HepG2 (cell line): ENCODE data around the gene ANKRD60. TPM values are rescaled to one million over a fixed set of nuclear protein-coding genes. Genes with fewer than 3 reads are reported as not detected.

ENCODE experiments used
- ATAC-seq: fragments of 200-7000 bp; cut with Tn5 transposase; 3 replicates; pipeline ENCODE4 v1.9.1; 2020; ENCODE audit warnings: mild to moderate bottlenecking, moderate library complexity
- BruUV-seq: library from RNA; stranded (reverse); fragments of 400-500 nt; replicated peaks from 2 replicates; lab custom pipeline; 2021; lab: Mats Ljungman, UMichigan
- CTCF ChIA-PET: fragments of 300-600 bp; formaldehyde crosslinking; extraction: SDS; loops from one replicate; lab custom pipeline; 2021; ENCODE audit warnings: low total read pairs, inconsistent platforms, low intra/inter-chr PET ratio; lab: Yijun Ruan, JAX
- POLR2A ChIA-PET: fragments of 350-600 bp; sonication (Branson Sonifier 250); formaldehyde crosslinking; loops from one replicate; lab custom pipeline; 2020; ENCODE audit warnings: antibody characterized with exemption, inconsistent platforms; lab: Yijun Ruan, JAX
- DNase-seq: peaks from one replicate; pipeline ENCODE4 v3.0.0-alpha.2; 2015; ENCODE audit warnings: low spot score
- FAIRE-seq: peaks from 3 replicates; lab custom pipeline; 2011; peaks lifted over from hg19 to GRCh38; lab: Jason Lieb, UNC
- H2AFZ ChIP-seq: one replicate; pipeline ENCODE4 v1.6.1; 2011; ENCODE audit warnings: low read length, inconsistent platforms
- H3K27ac ChIP-seq: fragments of 300-600 bp; 3 replicates; pipeline ENCODE4 v1.8.0; 2011; ENCODE audit warnings: mixed run types, mild to moderate bottlenecking, mixed read lengths, low read length, inconsistent platforms; ENCODE audit not compliant: insufficient read depth; ENCODE audit errors: extremely low read length
- H3K27me3 ChIP-seq, 2 experiments: fragments of 200-600 bp in 1 of 2; 2 replicates in 1 of 2; 3 replicates in 1 of 2; pipeline versions ENCODE4 v1.6.0 to v1.8.0; 2011; ENCODE audit warnings: low read length in 2 of 2, mild to moderate bottlenecking in 2 of 2, moderate library complexity in 2 of 2, inconsistent platforms in 1 of 2; ENCODE audit not compliant: insufficient read depth in 2 of 2, control insufficient read depth in 1 of 2
- H3K36me3 ChIP-seq, 2 experiments: fragments of 200-600 bp in 1 of 2; replicated peaks in 1 of 2; 2 replicates in 1 of 2; 3 replicates in 1 of 2; pipeline versions ENCODE4 v1.5.1 to v1.8.0; 2011; ENCODE audit warnings: low read length in 2 of 2, inconsistent platforms in 1 of 2; ENCODE audit not compliant: insufficient read depth in 2 of 2, control insufficient read depth in 1 of 2
- H3K4me1 ChIP-seq: 2 replicates; pipeline ENCODE4 v1.5.1; 2012; ENCODE audit warnings: low read length, inconsistent platforms; ENCODE audit not compliant: insufficient read depth
- H3K4me2 ChIP-seq: 2 replicates; pipeline ENCODE4 v1.6.0; 2011; ENCODE audit warnings: low read depth, low read length, inconsistent platforms
- H3K4me3 ChIP-seq, 3 experiments: fragments of 200-600 bp in 1 of 3; sonication (generic), shearing (Covaris generic) in 1 of 3; replicated peaks in 1 of 3; 2 replicates each; pipeline ENCODE4 v1.5.1; 2011 to 2016; ENCODE audit warnings: low read length in 3 of 3, inconsistent platforms in 2 of 3, low read depth in 2 of 3, mild to moderate bottlenecking in 2 of 3, control low read depth in 1 of 3, mixed read lengths in 1 of 3; ENCODE audit not compliant: insufficient read depth in 1 of 3
- H3K79me2 ChIP-seq: one replicate; pipeline ENCODE4 v1.6.1; 2011; ENCODE audit warnings: low read length, inconsistent platforms; ENCODE audit not compliant: insufficient read depth
- H3K9ac ChIP-seq: 2 replicates; pipeline ENCODE4 v1.6.0; 2011; ENCODE audit warnings: mild to moderate bottlenecking, low read depth, low read length, inconsistent platforms; ENCODE audit not compliant: insufficient read depth
- H3K9me3 ChIP-seq: 2 replicates; pipeline ENCODE4 v1.5.1; 2012; ENCODE audit warnings: mild to moderate bottlenecking, low read length
- H4K20me1 ChIP-seq: 2 replicates; pipeline ENCODE4 v1.6.0; 2011; ENCODE audit warnings: inconsistent platforms, mild to moderate bottlenecking, low read length, moderate library complexity; ENCODE audit not compliant: insufficient read depth
- ATF7 ChIP-seq, 2 experiments: fragments of 450-650 bp in 1 of 2; sonication (generic) in 1 of 2; formaldehyde crosslinking in 1 of 2; IDR thresholded peaks; 2 replicates each; pipeline versions ENCODE4 v1.4.0 to v1.6.1; 2016 to 2020; ENCODE audit warnings: antibody characterized with exemption in 1 of 2, mild to moderate bottlenecking in 1 of 2, missing genetic modification reagents in 1 of 2
- HOXA3 ChIP-seq: sonication (generic); formaldehyde crosslinking; IDR thresholded peaks from 2 replicates; pipeline ENCODE4 v1.5.0; 2020; ENCODE audit warnings: missing genetic modification reagents
- HOXA7 ChIP-seq: sonication (generic); formaldehyde crosslinking; IDR thresholded peaks from 2 replicates; pipeline ENCODE4 v1.8.1; 2022; ENCODE audit warnings: mild to moderate bottlenecking, missing genetic modification reagents, moderate library complexity
- MEIS2 ChIP-seq: sonication (generic); formaldehyde crosslinking; IDR thresholded peaks from 2 replicates; pipeline ENCODE4 v1.9.0; 2021; ENCODE audit warnings: mild to moderate bottlenecking, missing genetic modification reagents
- NFKB2 ChIP-seq: sonication (generic); formaldehyde crosslinking; IDR thresholded peaks from 2 replicates; pipeline ENCODE4 v1.4.0; 2020; ENCODE audit warnings: missing genetic modification reagents, borderline replicate concordance
- PHF8 ChIP-seq: sonication (generic); formaldehyde crosslinking; IDR thresholded peaks from 2 replicates; pipeline ENCODE4 v1.5.0; 2020; ENCODE audit warnings: missing genetic modification reagents
- POGZ ChIP-seq: sonication (generic); formaldehyde crosslinking; IDR thresholded peaks from 2 replicates; pipeline ENCODE4 v1.4.0; 2020; ENCODE audit warnings: mild to moderate bottlenecking, missing genetic modification reagents
- SOX13 ChIP-seq, 3 experiments: fragments of 450-650 bp in 1 of 3; sonication (generic) in 1 of 3; formaldehyde crosslinking in 1 of 3; IDR thresholded peaks in 2 of 3; conservative IDR thresholded peaks in 1 of 3; 2 replicates each; pipeline versions ENCODE4 v1.5.0 to v1.6.1; 2016 to 2020; ENCODE audit warnings: antibody characterized with exemption in 1 of 3, mild to moderate bottlenecking in 1 of 3, missing compliant biosample characterization in 1 of 3, missing genetic modification reagents in 1 of 3, moderate library complexity in 1 of 3
- TAF1 ChIP-seq: sonication (generic); formaldehyde crosslinking; IDR thresholded peaks from 2 replicates; pipeline ENCODE4 v1.4.0; 2020; ENCODE audit warnings: missing genetic modification reagents
- ZNF121 ChIP-seq: sonication (generic); formaldehyde crosslinking; IDR thresholded peaks from 2 replicates; pipeline ENCODE4 v1.5.0; 2020; ENCODE audit warnings: mild to moderate bottlenecking, missing genetic modification reagents
- ZNF205 ChIP-seq: IDR thresholded peaks from 2 replicates; pipeline ENCODE4 v1.6.1; 2018; ENCODE audit warnings: missing biosample characterization, missing genetic modification reagents
- ZNF724P ChIP-seq: sonication (generic); formaldehyde crosslinking; IDR thresholded peaks from 2 replicates; pipeline ENCODE4 v1.8.0; 2022; ENCODE audit warnings: missing genetic modification reagents, borderline replicate concordance
- ZNF788 ChIP-seq: sonication (generic); formaldehyde crosslinking; IDR thresholded peaks from 2 replicates; pipeline ENCODE4 v1.5.0; 2020; ENCODE audit warnings: mild to moderate bottlenecking, missing genetic modification reagents, borderline replicate concordance
- WGBS: methylation state at CpG from one replicate; pipeline ENCODE4 v1.1.6; 2017; ENCODE audit warnings: low lambda C conversion rate; 5-methylcytosine and 5-hydroxymethylcytosine counted together
- in situ Hi-C: cut with HindIII; loops from 2 replicates; pipeline ENCODE4 v1.10.0; 2017; ENCODE audit warnings: low pct_unique_long_range_greater_than_20kb; ENCODE audit not compliant: extremely low pct_ligation_motif_present
- intact Hi-C: fragments of 100-400 bp; cut with micrococcal nuclease; formaldehyde crosslinking; loops from one replicate; pipeline ENCODE4 v1.10.0; 2022; ENCODE audit not compliant: unreplicated experiment
- polyA plus RNA-seq, 8 experiments: library from polyadenylated mRNA; depleted of rRNA in 3 of 8; stranded (reverse) in 7 of 8; unstranded in 1 of 8; fragments of >200 nt; fragmentation: Illumina TruSeq in 4 of 8; extraction: Trizol in 4 of 8; gene quantifications; 2 replicates each; pipeline versions ENCODE4 v1.2.1 to v1.2.3, GENCODE V29; 2011 to 2016; ENCODE audit warnings: low read depth in 4 of 8, missing spikeins in 1 of 8, mixed read lengths in 1 of 8; ENCODE audit not compliant: insufficient read depth in 1 of 8
- total RNA-seq, 5 experiments: library from RNA; depleted of rRNA; stranded (reverse); fragments of >200 nt; fragmentation: Illumina TruSeq; extraction: Trizol; gene quantifications; 2 replicates each; pipeline ENCODE4 v1.2.3, GENCODE V29; 2016; ENCODE audit warnings: low read depth in 1 of 5
- TF ChIP-seq, protein P1 (sequence below): sonication (generic); formaldehyde crosslinking; IDR thresholded peaks from 2 replicates; pipeline ENCODE4 v1.5.1; 2020; ENCODE audit warnings: missing genetic modification reagents, mild to moderate bottlenecking, borderline replicate concordance

The ANKRD60 gene
- total and polyA plus RNA-seq, 2 of the 13 experiments (the other 11 are each of a cell fraction or from before 2014, with no cell fraction given), result not detected

DNA sequence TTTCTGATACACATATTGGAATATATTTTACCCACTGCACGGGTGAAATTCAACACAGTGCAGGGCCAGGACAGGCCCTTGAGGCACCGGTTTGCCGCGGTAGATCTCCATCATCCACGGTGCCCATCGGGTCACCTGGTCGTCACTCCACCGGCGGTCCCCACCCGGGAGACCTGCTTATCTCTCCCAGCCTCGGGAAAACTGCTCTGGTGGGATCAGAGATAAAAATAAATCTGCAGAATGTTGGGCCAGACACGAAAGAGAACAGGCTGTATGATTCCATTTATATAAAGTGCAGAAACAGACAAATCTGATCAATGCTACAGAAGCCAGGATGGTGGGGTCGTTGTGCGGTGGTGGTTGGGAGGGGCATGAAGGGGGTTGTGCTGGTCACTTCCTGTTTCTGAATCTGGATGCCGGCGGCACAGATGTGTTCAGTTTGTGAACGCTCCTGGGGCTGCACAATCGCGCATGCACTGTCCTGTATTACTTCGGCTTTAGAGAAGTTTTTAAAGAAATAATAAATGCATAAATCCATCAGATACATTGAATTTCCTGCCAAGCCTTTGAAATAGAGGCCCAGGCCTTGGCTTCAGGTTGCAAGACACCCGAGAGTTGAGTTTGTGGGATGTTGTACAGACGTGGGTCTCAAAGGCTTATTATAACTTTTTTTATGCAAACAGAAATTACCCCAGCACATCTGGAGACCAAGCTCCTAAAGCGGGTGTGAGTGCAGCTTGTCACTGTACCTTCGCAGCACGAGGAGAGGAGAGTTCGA is 54.3 kb downstream of the ANKRD60 start:
- Histone ChIP-seq H3K36me3 (no peaks in the 10 kb centered on the region), H3K4me1 (0 out of 2 replicates have a peak, but pooled peaks cover under 1% of the 10 kb centered on the region), H3K9ac (no peak overlapping the region), H2AFZ (no peak overlapping the region), H3K27me3 (peaks cover 16 to 69% of the 10 kb centered on the region in 2 experiments), H3K27ac (no peak overlapping the region), H3K79me2 (no peaks in the 10 kb centered on the region), H3K4me2 (no peak overlapping the region), H3K4me3 (no peak overlapping the region), H3K9me3 (no peaks in the 10 kb centered on the region), H4K20me1 (no peaks in the 10 kb centered on the region)
- TF ChIP-seq HOXA7 (CRISPR knock-in tag), result no peak
- no peak for TF ChIP-seq HOXA3
- TF ChIP-seq POGZ (CRISPR knock-in tag), result no peak
- no peak for TF ChIP-seq PHF8 (CRISPR knock-in tag)
- TF ChIP-seq, protein P1, sequence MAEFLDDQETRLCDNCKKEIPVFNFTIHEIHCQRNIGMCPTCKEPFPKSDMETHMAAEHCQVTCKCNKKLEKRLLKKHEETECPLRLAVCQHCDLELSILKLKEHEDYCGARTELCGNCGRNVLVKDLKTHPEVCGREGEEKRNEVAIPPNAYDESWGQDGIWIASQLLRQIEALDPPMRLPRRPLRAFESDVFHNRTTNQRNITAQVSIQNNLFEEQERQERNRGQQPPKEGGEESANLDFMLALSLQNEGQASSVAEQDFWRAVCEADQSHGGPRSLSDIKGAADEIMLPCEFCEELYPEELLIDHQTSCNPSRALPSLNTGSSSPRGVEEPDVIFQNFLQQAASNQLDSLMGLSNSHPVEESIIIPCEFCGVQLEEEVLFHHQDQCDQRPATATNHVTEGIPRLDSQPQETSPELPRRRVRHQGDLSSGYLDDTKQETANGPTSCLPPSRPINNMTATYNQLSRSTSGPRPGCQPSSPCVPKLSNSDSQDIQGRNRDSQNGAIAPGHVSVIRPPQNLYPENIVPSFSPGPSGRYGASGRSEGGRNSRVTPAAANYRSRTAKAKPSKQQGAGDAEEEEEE, result no peak
- TF ChIP-seq ZNF205 (CRISPR knock-in tag), result no peak
- no peak for TF ChIP-seq ATF7 (IDR thresholded peaks at IDR 0.05)
- no peak for TF ChIP-seq ATF7 (CRISPR knock-in tag; IDR thresholded peaks at IDR 0.05)
- no peak for TF ChIP-seq NFKB2 (CRISPR knock-in tag)
- no peak for TF ChIP-seq MEIS2 (CRISPR knock-in tag)
- no peak for TF ChIP-seq ZNF788 (CRISPR knock-in tag)
- TF ChIP-seq ZNF121, result no peak
- TF ChIP-seq ZNF724P (CRISPR knock-in tag), result no peak
- no peak for TF ChIP-seq SOX13 (IDR thresholded peaks at IDR 0.05)
- no peak for TF ChIP-seq SOX13 (CRISPR knock-in tag; conservative IDR thresholded peaks at IDR 0.05 in 1 of 2, IDR thresholded peaks at IDR 0.05 in 1 of 2)
- no peak for TF ChIP-seq TAF1 (CRISPR knock-in tag)
- no peak for ATAC-seq
- FAIRE-seq, result no peak
- no TSS peak for BruUV-seq
- in situ Hi-C loops, result no loop called here
- 42% methylated on average over 26 of the region's 26 CpGs for WGBS
- CTCF ChIA-PET, result no interaction called here
- POLR2A ChIA-PET, result no interaction called here
- no peak for DNase-seq
- intact Hi-C loops, result no loop called here
